Esophagus muscularis mucosa (tissue), 3 donors: ENCODE measurements around the gene RASGRF2.

Source experiments
- CTCF ChIP-seq, 3 experiments: fragments of 200-600 bp in 2 of 3; fragments of 450-650 bp in 1 of 3; sonication (generic) in 2 of 3; IDR thresholded peaks; one replicate each; pipeline ENCODE4 v1.5.1; 2017 to 2019; ENCODE audit warnings: antibody characterized with exemption in 3 of 3, mild to moderate bottlenecking in 2 of 3, moderate library complexity in 1 of 3
- POLR2A ChIP-seq: fragments of 450-650 bp; IDR thresholded peaks from one replicate; pipeline ENCODE4 v1.6.1; 2017; ENCODE audit warnings: antibody characterized with exemption, moderate library complexity, mild to moderate bottlenecking, low read depth

DNA sequence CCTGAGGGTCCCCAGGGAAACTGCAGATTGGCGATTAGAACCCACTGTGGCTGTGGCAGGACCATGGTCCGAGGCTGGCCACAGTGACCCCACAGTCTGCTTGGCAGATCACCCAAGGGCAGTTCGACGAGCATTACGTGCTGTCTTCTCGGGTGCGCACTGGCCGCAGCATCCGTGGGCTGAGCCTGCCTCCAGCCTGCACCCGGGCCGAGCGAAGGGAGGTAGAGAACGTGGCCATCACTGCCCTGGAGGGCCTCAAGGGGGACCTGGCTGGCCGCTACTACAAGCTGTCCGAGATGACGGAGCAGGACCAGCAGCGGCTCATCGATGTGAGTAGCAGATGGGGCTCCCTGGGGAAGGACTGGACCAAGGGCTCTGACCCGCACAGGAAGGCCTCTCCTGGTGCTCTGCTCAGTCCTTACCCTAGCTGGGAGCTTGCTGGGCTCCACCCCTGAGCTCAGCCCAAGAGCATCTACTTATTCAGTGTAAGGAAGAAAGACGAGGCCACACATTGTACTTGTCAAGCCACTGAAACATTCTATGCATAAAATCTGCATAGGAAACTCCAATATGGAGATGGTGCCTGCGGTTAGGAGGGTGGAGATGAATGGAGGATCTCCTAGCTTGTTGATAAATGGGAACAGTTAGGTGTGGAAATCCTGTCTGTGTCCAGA, 294.9 kb downstream of the RASGRF2 start:
- TF ChIP-seq POLR2A = no peak
- TF ChIP-seq CTCF (IDR thresholded peaks at IDR 0.05) = no peak
